Posterior cingulate gyrus (tissue), 11 donors: ENCODE measurements around the gene SLC38A2.
"Not testable (repeated sequence)": the region's sequence is repeated elsewhere in the genome, so short reads cannot be mapped to it uniquely, and the experiment has no call there.

ENCODE experiments used
- DNase-seq, 10 donors: peaks; one replicate each; pipeline versions ENCODE4 v3.0.0 to v3.0.0-alpha.2; 2020 to 2021; ENCODE audit warnings: mixed read lengths in 3 of 10
- intact Hi-C: fragments of 100-400 bp; cut with DNase I; formaldehyde crosslinking; loops from one replicate; pipeline ENCODE4 v1.15.1; 2023

Gene SLC38A2

GRCh38 chr12:46349253-46349652, 23.3 kb downstream of the SLC38A2 start:
- intact Hi-C loops, result no loop called here
- DNase-seq, result no peak

DNA sequence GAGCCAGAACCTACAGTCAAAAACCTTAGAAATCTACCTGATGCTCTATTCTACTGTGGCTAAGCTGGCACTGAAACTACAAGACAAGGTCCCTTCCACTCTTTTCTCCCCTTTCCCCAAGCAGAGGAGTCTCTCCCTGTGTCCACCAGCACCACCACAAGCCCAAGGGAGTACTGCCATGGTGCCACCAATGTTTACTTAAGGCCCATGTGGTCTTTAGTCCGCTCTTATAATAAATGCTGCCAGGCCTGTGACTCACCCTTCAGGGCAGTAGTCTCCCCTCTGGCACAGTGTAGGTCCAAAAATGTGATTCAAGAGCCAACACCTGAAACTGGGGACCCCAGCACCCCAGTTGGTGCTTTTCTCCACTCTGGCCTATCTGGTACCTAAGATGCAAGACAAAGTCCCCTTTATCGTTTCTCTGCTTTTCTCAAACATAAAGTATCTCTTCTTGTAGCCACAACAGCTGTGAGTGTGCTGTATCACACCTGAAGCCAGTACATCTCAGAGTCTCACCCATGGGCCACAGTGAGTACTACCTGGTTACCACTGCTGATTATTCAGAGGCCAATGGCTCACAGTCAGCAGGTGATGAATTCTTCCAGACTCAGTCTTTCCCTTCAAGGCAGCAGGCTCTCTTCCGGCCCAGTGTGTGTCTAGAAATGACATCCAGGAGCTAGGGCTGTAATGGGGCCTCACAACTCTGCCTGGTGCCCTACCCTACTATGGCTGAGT, 29.3 kb downstream of the SLC38A2 start:
- intact Hi-C loops, result loop anchor here (5.0 kb wide), 2 partner anchors 319 to 679 kb away; no protein-coding TSS in a partner anchor

GRCh38 chr12:46342562-46343033, 30.0 kb downstream of the SLC38A2 start:
- intact Hi-C loops, result loop anchor here (5.0 kb wide), 2 partner anchors 320 to 680 kb away; no protein-coding TSS in a partner anchor
- peak in 4 of 10 donors; percentile 5 to 41 (median 16) for DNase-seq

More for the DNA sequence above, 29.3 kb downstream of the SLC38A2 start:
- no peak for DNase-seq

DNA sequence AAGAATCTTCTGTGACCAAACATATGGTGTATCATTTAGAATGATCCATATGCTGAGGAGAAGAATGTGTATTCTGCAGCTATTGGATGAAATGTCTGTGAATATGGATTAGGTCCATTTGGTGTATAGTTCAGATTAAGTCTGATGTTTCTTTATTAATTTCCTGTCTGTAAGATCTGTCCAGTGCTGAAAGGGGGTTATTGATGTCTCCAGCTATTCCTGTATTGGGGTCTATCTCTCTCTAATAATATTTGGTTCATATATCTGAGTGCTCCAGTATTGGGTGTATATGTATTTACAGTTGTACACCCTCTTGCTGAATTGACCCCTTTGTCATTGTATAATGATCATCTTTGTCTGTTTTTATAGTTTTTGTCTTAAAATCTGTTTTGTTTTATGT, 33.5 kb downstream of the SLC38A2 start:
- DNase-seq, result no peak
- intact Hi-C loops, result no loop called here

GRCh38 chr12:46332260-46332659, 40.3 kb downstream of the SLC38A2 start:
- no peak for DNase-seq
- intact Hi-C loops, result no loop called here

DNA sequence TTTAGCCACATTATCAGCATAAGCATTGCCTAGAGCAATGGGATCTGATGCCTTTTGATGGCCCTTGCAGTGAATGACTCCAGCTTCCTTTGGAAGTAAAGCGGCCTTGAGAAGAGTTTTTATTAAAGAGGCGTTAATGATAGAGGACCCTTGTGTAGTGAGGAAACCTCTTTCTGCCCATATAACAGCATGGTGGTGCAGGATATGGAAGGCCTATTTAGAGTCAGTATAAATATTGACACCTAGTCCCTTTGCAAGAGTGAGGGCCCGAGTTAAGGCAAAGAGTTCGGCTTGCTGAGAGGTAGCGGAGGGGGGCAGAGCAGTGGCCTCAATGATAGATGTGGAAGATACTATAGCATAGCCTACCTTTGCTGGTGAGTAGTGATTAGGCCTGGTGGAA, 47.5 kb downstream of the SLC38A2 start:
- DNase-seq, intact Hi-C loops: not testable (repeated sequence)

DNA sequence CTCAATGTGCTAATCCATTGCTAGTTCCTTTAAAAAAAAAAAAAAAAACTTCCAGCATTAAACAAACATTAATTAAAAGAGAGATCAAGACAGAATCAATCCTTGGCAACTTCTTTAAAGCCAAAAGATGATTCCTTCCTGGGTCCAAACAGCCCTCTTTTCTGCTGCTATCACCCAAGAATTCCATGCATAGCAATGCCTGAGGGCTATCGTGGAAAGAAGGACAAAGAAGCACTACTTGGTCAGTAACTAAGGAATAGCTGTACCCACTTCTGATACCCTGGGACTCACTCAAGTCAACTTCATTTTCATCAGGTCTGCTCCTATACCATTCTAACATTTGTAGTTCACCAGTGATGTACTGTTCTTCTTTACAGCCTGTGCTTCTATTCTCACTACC, 51.8 kb downstream of the SLC38A2 start:
- no peak for DNase-seq
- intact Hi-C loops, result no loop called here

DNA sequence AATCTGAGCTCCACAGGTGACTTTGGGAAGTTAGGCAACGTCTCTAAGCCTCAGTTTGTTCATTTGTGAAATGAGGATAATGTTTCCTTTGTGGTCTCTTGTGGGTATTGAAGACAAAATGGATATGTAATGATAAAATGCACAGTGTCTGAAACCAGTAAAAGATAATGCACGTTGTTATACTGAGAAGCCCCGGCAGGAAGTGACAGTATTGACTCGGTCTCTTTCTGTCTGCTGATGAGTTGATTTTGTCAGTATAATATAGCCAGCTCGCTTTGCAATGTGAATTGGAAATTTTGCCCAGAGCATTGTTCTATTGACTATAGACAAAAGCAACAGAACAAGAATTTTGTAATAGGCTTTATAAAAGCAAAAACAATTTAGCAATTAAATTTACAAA, 54.5 kb downstream of the SLC38A2 start:
- intact Hi-C loops, result no loop called here
- no peak for DNase-seq
